ENCODE data around the gene TMEM187. TPM values are rescaled to one million over a fixed set of nuclear protein-coding genes. Genes with fewer than 3 reads are reported as not detected.
A peak's percentile ranks its signal among the peaks of the same experiment; 100 is the strongest.

Gene TMEM187
- total and polyA plus RNA-seq, 2 donors (not counting 1 experiment from before 2014, with no cell fraction given) = 5.5 to 6.4 TPM

- H3K4me3 Mint-ChIP-seq = peak overlapping the region; percentile 63
- no peak overlapping the region for H3K9ac ChIP-seq (ENCODE audit: low read length)
- ATAC-seq (ENCODE audit: low read depth) (no peak), DNase-seq (no peak)
- CTCF ChIA-PET = interaction anchor here (15.4 kb wide), 1 partner anchor 16 kb away, joined by 325 read pairs; the partner anchor contains the start of gene ARHGAP4
- no peaks in the 10 kb centered on the region for H4K20me1 ChIP-seq (ENCODE audit: control insufficient read depth, insufficient read depth, low read length, poor library complexity, severe bottlenecking)
- TF ChIP-seq CTCF (IDR thresholded peaks at IDR 0.05) = no peak
- TF ChIP-seq EZH2 (IDR thresholded peaks at IDR 0.05; ENCODE audit: borderline replicate concordance, insufficient read depth, low read depth, low read length, poor library complexity, severe bottlenecking) = no peak
- peak overlapping the region; percentile 57 for H3K4me2 ChIP-seq (replicated peaks; ENCODE audit: low read depth, low read length, poor library complexity, severe bottlenecking)
- no peaks in the 10 kb centered on the region for H3K27me3 ChIP-seq (replicated peaks in 1 of 4; ENCODE audit: control extremely low read depth in 1 of 4, control insufficient read depth in 3 of 4, insufficient read depth in 4 of 4, low read length in 3 of 4)
- POLR2A ChIA-PET = interaction anchor here (0.5 kb wide), 1 partner anchor 61 kb away, joined by 3 read pairs; no protein-coding TSS in a partner anchor
- H3K36me3 ChIP-seq (replicated peaks in 1 of 2; ENCODE audit: control extremely low read depth in 1 of 2, control insufficient read depth in 1 of 2, extremely low read depth in 1 of 2, insufficient read depth in 2 of 2, low read length in 1 of 2) = no peaks in the 10 kb centered on the region
- H3K4me3 ChIP-seq (ENCODE audit: control extremely low read depth in 1 of 5, extremely low read depth in 1 of 5, insufficient read depth in 1 of 5, low read depth in 2 of 5, low read length in 4 of 5) = peak overlapping the region in 2 of 5 experiments; percentile 8 to 15
- intact Hi-C loops (cut with micrococcal nuclease) = no loop called here
- H3K79me2 ChIP-seq (ENCODE audit: control insufficient read depth, insufficient read depth, low read length) = peaks cover 14% of the 10 kb centered on the region
- peaks cover 9 to 34% of the 10 kb centered on the region in 2 donors for H3K4me1 ChIP-seq (ENCODE audit: control insufficient read depth in 2 of 2, insufficient read depth in 2 of 2, low read length in 2 of 2)
- no peak overlapping the region for H3K27ac ChIP-seq (ENCODE audit: low read length in 2 of 2)
- no peaks in the 10 kb centered on the region for H3K9me3 Mint-ChIP-seq (ENCODE audit: insufficient read depth)
- H3K9me3 ChIP-seq (ENCODE audit: control extremely low read depth in 1 of 3, control insufficient read depth in 2 of 3, insufficient read depth in 1 of 3, low read length in 2 of 3) = no peaks in the 10 kb centered on the region
- H3K4me1 Mint-ChIP-seq = peaks cover 16% of the 10 kb centered on the region
- WGBS (ENCODE audit: insufficient coverage) = 31% methylated on average over 6 of the region's 23 CpGs
- H3K27me3 Mint-ChIP-seq = no peaks in the 10 kb centered on the region
- H3K27ac Mint-ChIP-seq = no peak overlapping the region
- H2AFZ ChIP-seq (ENCODE audit: insufficient read depth, low read depth, low read length, poor library complexity, severe bottlenecking) = peak overlapping the region; percentile 38
Observed at GRCh38 chrX:153941336-153942252, 31.0 kb upstream of the TMEM187 start.
